MCF 10A (cell line): Measurements from ENCODE around the gene SLC46A1. TPM values are rescaled to one million over a fixed set of nuclear protein-coding genes. Genes with fewer than 3 reads are reported as not detected.

Experiments
- BruUV-seq: library from RNA; stranded (reverse); fragments of 400-500 nt; replicated peaks from 2 replicates; lab custom pipeline; 2021; lab: Mats Ljungman, UMichigan
- CTCF ChIA-PET: fragments of 300-600 bp; sonication (Branson Sonifier 250); formaldehyde crosslinking; extraction: SDS; loops from one replicate; lab custom pipeline; 2021; ENCODE audit warnings: antibody characterized with exemption, inconsistent platforms; lab: Yijun Ruan, JAX
- POLR2A ChIA-PET: fragments of 300-600, 350-650 bp; sonication (Branson Sonifier 250); formaldehyde crosslinking; extraction: SDS; loops from one replicate; lab custom pipeline; 2020; ENCODE audit warnings: antibody characterized with exemption, inconsistent platforms; lab: Yijun Ruan, JAX
- DNase-seq: peaks from one replicate; pipeline ENCODE4 v3.0.0-alpha.2; 2018; ENCODE audit not compliant: unreplicated experiment
- H3K27ac Mint-ChIP-seq: one replicate; pipeline ENCODE4 v1.8.0; 2022; ENCODE audit warnings: mild to moderate bottlenecking, low read depth, mixed read lengths; ENCODE audit not compliant: unreplicated experiment
- H3K27me3 Mint-ChIP-seq: one replicate; pipeline ENCODE4 v1.8.0; 2022; ENCODE audit warnings: mixed read lengths; ENCODE audit not compliant: insufficient read depth, unreplicated experiment
- H3K36me3 Mint-ChIP-seq: one replicate; pipeline ENCODE4 v1.8.0; 2022; ENCODE audit warnings: mild to moderate bottlenecking, moderate library complexity, mixed read lengths; ENCODE audit not compliant: insufficient read depth, unreplicated experiment
- H3K4me1 Mint-ChIP-seq: one replicate; pipeline ENCODE4 v1.8.0; 2022; ENCODE audit warnings: mixed read lengths; ENCODE audit not compliant: insufficient read depth, unreplicated experiment
- H3K4me3 Mint-ChIP-seq: one replicate; pipeline ENCODE4 v1.8.0; 2022; ENCODE audit warnings: mild to moderate bottlenecking, moderate library complexity, mixed read lengths; ENCODE audit not compliant: unreplicated experiment
- H3K9me3 Mint-ChIP-seq: one replicate; pipeline ENCODE4 v1.8.0; 2022; ENCODE audit warnings: mixed read lengths; ENCODE audit not compliant: unreplicated experiment
- CTCF ChIP-seq: fragments of 200-600 bp; IDR thresholded peaks from one replicate; pipeline ENCODE4 v1.8.0; 2022; ENCODE audit warnings: antibody characterized with exemption, mild to moderate bottlenecking; ENCODE audit not compliant: unreplicated experiment
- intact Hi-C: fragments of 100-400 bp; cut with micrococcal nuclease; formaldehyde crosslinking; loops from 2 replicates; pipeline ENCODE4 v1.14.1; 2022
- total RNA-seq: library from RNA; stranded (reverse); gene quantifications from 2 replicates; pipeline ENCODE4 v1.2.3, GENCODE V29; 2022

Gene SLC46A1
- total RNA-seq, 1 experiment from 2014 or later: 18.4 TPM

GRCh38 chr17:28379814-28380801, 25.9 kb downstream of the SLC46A1 start:
- Mint-ChIP-seq H3K27ac (peak overlapping the region; percentile 93), H3K4me1 (peaks cover 13% of the 10 kb centered on the region), H3K27me3 (no peaks in the 10 kb centered on the region), H3K9me3 (no peaks in the 10 kb centered on the region), H3K36me3 (peaks cover 13% of the 10 kb centered on the region), H3K4me3 (no peak overlapping the region)
- DNase-seq: peak; percentile 99
- BruUV-seq: TSS peak; percentile 99
- intact Hi-C loops: no loop called here
- TF ChIP-seq CTCF: no peak
- ChIA-PET POLR2A (interaction anchor here (0.6 to 3.4 kb wide), 25 partner anchors 9 to 218 kb away, joined by 3 to 40 read pairs (median 5); partner anchors contain the start of genes IFT20, POLDIP2, SLC46A1 and TMEM97), CTCF (interaction anchor here (0.6 to 3.2 kb wide), 7 partner anchors 36 to 161 kb away, joined by 3 to 11 read pairs (median 3); no protein-coding TSS in a partner anchor)

GRCh38 chr17:28372945-28373274, 33.1 kb downstream of the SLC46A1 start:
- CTCF ChIA-PET: no interaction called here
- POLR2A ChIA-PET: interaction anchor here (0.7 to 2.7 kb wide), 3 partner anchors 16 to 34 kb away, joined by 3 to 9 read pairs (median 3); partner anchors contain the start of gene POLDIP2
- H3K27ac Mint-ChIP-seq: no peak overlapping the region

GRCh38 chr17:28372203-28372944, 33.6 kb downstream of the SLC46A1 start:
- peaks cover 5% of the 10 kb centered on the region for H3K4me1 Mint-ChIP-seq
- intact Hi-C loops: no loop called here
- TF ChIP-seq CTCF: no peak
- no peaks in the 10 kb centered on the region for H3K9me3 Mint-ChIP-seq
- ChIA-PET CTCF (no interaction called here), POLR2A (interaction anchor here (0.7 kb wide), 1 partner anchor 27 kb away, joined by 3 read pairs; no protein-coding TSS in a partner anchor)
- H3K36me3 Mint-ChIP-seq: no peaks in the 10 kb centered on the region
- no TSS peak for BruUV-seq
- peak overlapping the region; percentile 31 for H3K4me3 Mint-ChIP-seq
- no peaks in the 10 kb centered on the region for H3K27me3 Mint-ChIP-seq
- no peak for DNase-seq
- peak overlapping the region; percentile 70 for H3K27ac Mint-ChIP-seq

More at GRCh38 chr17:28372945-28373274, 33.1 kb downstream of the SLC46A1 start:
- TF ChIP-seq CTCF: no peak
- Mint-ChIP-seq H3K9me3 (no peaks in the 10 kb centered on the region), H3K36me3 (no peaks in the 10 kb centered on the region), H3K27me3 (no peaks in the 10 kb centered on the region), H3K4me3 (peak overlapping the region; percentile 31), H3K4me1 (peaks cover 5% of the 10 kb centered on the region)
- no TSS peak for BruUV-seq
- intact Hi-C loops: no loop called here
- no peak for DNase-seq
